Measurements from ENCODE around the gene NRXN3. TPM values are rescaled to one million over a fixed set of nuclear protein-coding genes. Genes with fewer than 3 reads are reported as not detected.

Gene NRXN3
- total and polyA plus RNA-seq, 4 donors = 0.07 to 1.2 (median 0.23) TPM

GRCh38 chr14:79588398-79588797 is 1418.2 kb downstream of the NRXN3 start:
- Histone ChIP-seq H3K27me3 (ENCODE audit: control insufficient read depth in 4 of 4, insufficient read depth in 4 of 4, low read length in 3 of 4) (no peaks in the 10 kb centered on the region), H3K4me3 (ENCODE audit: low read depth in 1 of 3, low read length in 3 of 3) (no peak overlapping the region), H3K9me3 (ENCODE audit: control insufficient read depth in 4 of 4, low read length in 3 of 4) (peaks cover 0 to 3% (median under 1%) of the 10 kb centered on the region in 4 donors), H3K9ac (ENCODE audit: low read depth in 1 of 2, low read length in 2 of 2) (no peak overlapping the region), H3K27ac (ENCODE audit: low read depth in 1 of 2, low read length in 2 of 2) (no peak overlapping the region), H3K4me1 (ENCODE audit: control insufficient read depth in 4 of 4, insufficient read depth in 4 of 4, low read length in 3 of 4) (no peaks in the 10 kb centered on the region), H3K36me3 (ENCODE audit: control insufficient read depth in 4 of 4, insufficient read depth in 3 of 4, low read depth in 1 of 4, low read length in 3 of 4) (no peaks in the 10 kb centered on the region)
- DNase-seq (ENCODE audit: low spot score) = no peak
- WGBS = 56% methylated on average over 2 of the region's 2 CpGs
- TF ChIP-seq REST (IDR thresholded peaks at IDR 0.05) (no peak), GABPA (IDR thresholded peaks at IDR 0.05 in 1 of 2, conservative IDR thresholded peaks at IDR 0.05 in 1 of 2) (no peak), EGR1 (IDR thresholded peaks at IDR 0.05; ENCODE audit: low read depth in 2 of 2) (no peak)

DNA sequence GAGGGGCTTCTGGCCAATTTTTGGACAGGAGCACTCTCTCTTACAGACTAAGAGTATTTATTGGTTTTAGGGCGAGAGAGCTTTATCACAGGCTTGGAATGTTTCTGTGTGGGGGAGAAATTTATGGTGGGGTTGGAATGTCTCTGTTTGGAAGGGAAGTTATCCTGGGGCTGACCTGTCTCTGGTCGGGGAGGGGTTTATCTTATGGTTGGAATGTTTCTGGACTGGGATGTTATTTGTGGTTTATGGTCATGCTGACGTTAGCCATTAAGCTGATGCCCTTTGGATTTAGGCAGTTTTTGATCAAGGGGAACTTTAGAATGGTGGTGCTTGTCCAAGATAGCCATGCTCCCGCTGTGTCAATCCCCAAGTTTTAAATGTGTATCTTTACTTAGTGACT is 1426.4 kb downstream of the NRXN3 start:
- no peak overlapping the region for H3K27ac ChIP-seq (ENCODE audit: low read depth in 1 of 2, low read length in 2 of 2)
- peaks cover 0 to 5% (median 0%) of the 10 kb centered on the region in 4 donors for H3K9me3 ChIP-seq (ENCODE audit: control insufficient read depth in 4 of 4, low read length in 3 of 4)
- H3K4me1 ChIP-seq (ENCODE audit: control insufficient read depth in 4 of 4, insufficient read depth in 4 of 4, low read length in 3 of 4) = no peaks in the 10 kb centered on the region
- H3K9ac ChIP-seq (ENCODE audit: low read depth in 1 of 2, low read length in 2 of 2) = no peak overlapping the region
- WGBS = 70% methylated on average over 4 of the region's 4 CpGs
- peaks cover 0 to 5% (median 0%) of the 10 kb centered on the region in 4 donors for H3K27me3 ChIP-seq (ENCODE audit: control insufficient read depth in 4 of 4, insufficient read depth in 4 of 4, low read length in 3 of 4)
- DNase-seq (ENCODE audit: low spot score) = no peak
- no peaks in the 10 kb centered on the region for H3K36me3 ChIP-seq (ENCODE audit: control insufficient read depth in 4 of 4, insufficient read depth in 3 of 4, low read depth in 1 of 4, low read length in 3 of 4)
- H3K4me3 ChIP-seq (ENCODE audit: low read depth in 1 of 3, low read length in 3 of 3) = no peak overlapping the region
- TF ChIP-seq HNF4A (conservative IDR thresholded peaks at IDR 0.05) (no peak), REST (IDR thresholded peaks at IDR 0.05) (no peak), CTCF (IDR thresholded peaks at IDR 0.05; ENCODE audit: low read depth, low read length, missing input control) (no peak), TAF1 (conservative IDR thresholded peaks at IDR 0.05) (no peak), HNF4G (IDR thresholded peaks at IDR 0.05) (no peak), NR2F2 (IDR thresholded peaks at IDR 0.05) (no peak), RAD21 (IDR thresholded peaks at IDR 0.05) (no peak), SP1 (IDR thresholded peaks at IDR 0.05) (no peak), FOXA2 (IDR thresholded peaks at IDR 0.05) (no peak), EGR1 (IDR thresholded peaks at IDR 0.05; ENCODE audit: low read depth in 2 of 2) (no peak), JUND (IDR thresholded peaks at IDR 0.05) (no peak), ATF3 (IDR thresholded peaks at IDR 0.05) (no peak), FOXA1 (IDR thresholded peaks at IDR 0.05) (no peak), RXRA (IDR thresholded peaks at IDR 0.05) (no peak), GABPA (IDR thresholded peaks at IDR 0.05 in 1 of 2, conservative IDR thresholded peaks at IDR 0.05 in 1 of 2) (no peak), YY1 (IDR thresholded peaks at IDR 0.05) (no peak)
- TF ChIP-seq, protein P1, sequence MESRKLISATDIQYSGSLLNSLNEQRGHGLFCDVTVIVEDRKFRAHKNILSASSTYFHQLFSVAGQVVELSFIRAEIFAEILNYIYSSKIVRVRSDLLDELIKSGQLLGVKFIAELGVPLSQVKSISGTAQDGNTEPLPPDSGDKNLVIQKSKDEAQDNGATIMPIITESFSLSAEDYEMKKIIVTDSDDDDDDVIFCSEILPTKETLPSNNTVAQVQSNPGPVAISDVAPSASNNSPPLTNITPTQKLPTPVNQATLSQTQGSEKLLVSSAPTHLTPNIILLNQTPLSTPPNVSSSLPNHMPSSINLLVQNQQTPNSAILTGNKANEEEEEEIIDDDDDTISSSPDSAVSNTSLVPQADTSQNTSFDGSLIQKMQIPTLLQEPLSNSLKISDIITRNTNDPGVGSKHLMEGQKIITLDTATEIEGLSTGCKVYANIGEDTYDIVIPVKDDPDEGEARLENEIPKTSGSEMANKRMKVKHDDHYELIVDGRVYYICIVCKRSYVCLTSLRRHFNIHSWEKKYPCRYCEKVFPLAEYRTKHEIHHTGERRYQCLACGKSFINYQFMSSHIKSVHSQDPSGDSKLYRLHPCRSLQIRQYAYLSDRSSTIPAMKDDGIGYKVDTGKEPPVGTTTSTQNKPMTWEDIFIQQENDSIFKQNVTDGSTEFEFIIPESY (IDR thresholded peaks at IDR 0.05) = no peak
- TF ChIP-seq, protein P2, sequence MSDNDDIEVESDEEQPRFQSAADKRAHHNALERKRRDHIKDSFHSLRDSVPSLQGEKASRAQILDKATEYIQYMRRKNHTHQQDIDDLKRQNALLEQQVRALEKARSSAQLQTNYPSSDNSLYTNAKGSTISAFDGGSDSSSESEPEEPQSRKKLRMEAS (IDR thresholded peaks at IDR 0.05) = no peak
